Stimulated activated naive B cell treated with anti-CD40 and anti-IgM and Interleukin-4, amounts not matched to agents 10 μg/mL and 1 μg/mL and 100 μg/mL, for 72 hours (primary cell): Measurements from ENCODE around the gene NECTIN2.
A peak's percentile ranks its signal among the peaks of the same experiment; 100 is the strongest.

Source experiments
- ATAC-seq, 2 donors: fragments of 150-1000 bp; cut with Tn5 transposase; replicated peaks; 2 replicates each; pipeline ENCODE4 v1.10.0; 2021; ENCODE audit warnings: moderate library complexity in 1 of 2
- DNase-seq: peaks from one replicate; pipeline ENCODE4 v3.0.0; 2021
- H3K27ac Mint-ChIP-seq: one replicate; pipeline ENCODE4 v1.8.0; 2022; ENCODE audit warnings: mild to moderate bottlenecking, mixed read lengths
- H3K27me3 Mint-ChIP-seq, 2 donors: one replicate each; pipeline ENCODE4 v1.8.0; 2022; ENCODE audit warnings: mixed read lengths in 2 of 2
- H3K36me3 Mint-ChIP-seq, 2 donors: one replicate each; pipeline ENCODE4 v1.8.0; 2022; ENCODE audit warnings: mixed read lengths in 2 of 2, mild to moderate bottlenecking in 1 of 2
- H3K4me1 Mint-ChIP-seq, 2 donors: one replicate each; pipeline ENCODE4 v1.8.0; 2022; ENCODE audit warnings: mixed read lengths in 2 of 2, mild to moderate bottlenecking in 1 of 2
- H3K4me3 Mint-ChIP-seq, 2 donors: one replicate each; pipeline ENCODE4 v1.8.0; 2022; ENCODE audit warnings: mild to moderate bottlenecking in 2 of 2, mixed read lengths in 2 of 2, moderate library complexity in 1 of 2
- H3K9me3 Mint-ChIP-seq, 2 donors: one replicate each; pipeline ENCODE4 v1.8.0; 2022; ENCODE audit warnings: mixed read lengths in 2 of 2, mild to moderate bottlenecking in 1 of 2

The NECTIN2 gene

DNA sequence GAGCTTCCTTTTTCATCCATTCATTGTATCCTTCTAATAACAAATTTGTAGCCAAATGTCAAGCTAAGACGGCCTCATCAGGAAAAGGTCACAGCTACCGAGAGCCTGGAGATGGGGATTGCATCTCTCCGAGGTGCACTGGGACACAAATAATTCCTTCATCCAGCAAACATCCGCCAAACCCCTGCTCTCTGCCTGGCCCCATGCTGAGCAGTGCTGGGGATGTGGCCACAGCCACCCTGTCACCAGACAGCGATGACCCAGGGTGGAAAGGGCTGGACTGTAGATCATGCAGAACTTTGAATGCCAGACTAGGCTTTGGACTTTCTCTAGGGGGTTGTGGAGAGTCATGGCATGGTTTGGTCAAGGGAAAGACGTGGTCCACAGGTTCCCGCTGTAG lies 46.8 kb downstream of the NECTIN2 start:
- peaks cover 32 to 48% of the 10 kb centered on the region in 2 donors for H3K4me1 Mint-ChIP-seq
- no peak for DNase-seq
- H3K9me3 Mint-ChIP-seq: peaks cover 2 to 4% of the 10 kb centered on the region in 2 donors
- no peak for ATAC-seq
- H3K27ac Mint-ChIP-seq: peak overlapping the region; percentile 80
- H3K27me3 Mint-ChIP-seq: no peaks in the 10 kb centered on the region
- peak overlapping the region; percentile 82 to 94 for H3K4me3 Mint-ChIP-seq
- peaks cover 49 to 61% of the 10 kb centered on the region in 2 donors for H3K36me3 Mint-ChIP-seq

DNA sequence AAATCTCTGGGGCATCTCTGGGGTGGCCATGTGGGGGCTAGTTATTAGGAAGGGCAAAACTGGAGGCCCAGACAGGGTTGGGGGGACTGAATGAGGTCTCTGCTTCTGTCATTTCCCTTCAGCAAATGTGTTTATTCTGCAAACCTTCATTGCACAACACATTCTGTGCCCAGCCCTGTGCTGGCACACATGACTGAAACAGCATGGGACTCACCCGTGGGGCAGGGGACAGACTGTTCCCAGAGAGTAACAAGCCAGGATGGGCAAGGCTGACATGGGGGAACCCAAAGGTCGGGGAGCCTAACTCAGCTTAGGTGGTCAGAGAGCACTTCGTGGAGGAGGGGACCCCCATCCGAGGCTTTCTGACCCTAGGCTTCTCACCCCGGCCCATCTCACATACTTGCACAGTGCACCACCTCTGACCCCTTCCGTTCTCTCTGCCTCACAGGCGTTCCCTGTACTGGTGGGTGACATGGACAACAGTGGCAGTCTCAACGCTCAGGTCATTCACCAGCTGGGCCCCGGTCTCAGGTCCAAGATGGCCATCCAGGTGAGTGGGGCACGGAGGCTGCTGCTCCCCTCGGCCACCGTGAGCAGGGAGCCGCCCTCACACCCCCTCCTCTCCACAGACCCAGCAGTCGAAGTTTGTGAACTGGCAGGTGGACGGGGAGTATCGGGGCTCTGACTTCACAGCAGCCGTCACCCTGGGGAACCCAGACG lies 47.4 kb downstream of the NECTIN2 start:
- ATAC-seq (no peak), DNase-seq (no peak)
- Mint-ChIP-seq H3K27me3 (no peaks in the 10 kb centered on the region), H3K4me1 (peaks cover 32 to 48% of the 10 kb centered on the region in 2 donors), H3K9me3 (peaks cover 2 to 4% of the 10 kb centered on the region in 2 donors), H3K4me3 (peak overlapping the region; percentile 82 to 94), H3K27ac (peak overlapping the region; percentile 47), H3K36me3 (peaks cover 53 to 65% of the 10 kb centered on the region in 2 donors)

DNA sequence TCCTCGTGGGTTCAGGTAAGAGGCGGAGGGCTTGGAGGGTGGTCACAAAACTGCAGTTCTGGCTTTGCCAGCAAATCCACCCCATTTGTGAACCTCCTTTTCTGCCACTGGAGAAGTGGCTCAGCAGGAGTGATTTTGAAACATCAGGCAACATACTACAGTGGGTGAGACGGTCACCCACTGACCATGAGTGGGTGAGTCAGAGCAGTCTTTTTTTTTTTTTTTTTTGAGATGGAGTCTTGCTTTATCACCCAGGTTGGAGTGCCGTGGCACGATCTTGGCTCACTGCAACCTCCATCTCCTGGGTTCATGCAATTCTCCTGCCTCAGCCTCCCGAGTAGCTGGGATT lies 47.9 kb downstream of the NECTIN2 start:
- Mint-ChIP-seq H3K36me3 (peaks cover 52 to 64% of the 10 kb centered on the region in 2 donors), H3K9me3 (peaks cover 2 to 3% of the 10 kb centered on the region in 2 donors), H3K27me3 (no peaks in the 10 kb centered on the region), H3K27ac (no peak overlapping the region), H3K4me1 (peaks cover 32 to 46% of the 10 kb centered on the region in 2 donors), H3K4me3 (no peak overlapping the region)
- no peak for ATAC-seq
- DNase-seq: no peak

DNA sequence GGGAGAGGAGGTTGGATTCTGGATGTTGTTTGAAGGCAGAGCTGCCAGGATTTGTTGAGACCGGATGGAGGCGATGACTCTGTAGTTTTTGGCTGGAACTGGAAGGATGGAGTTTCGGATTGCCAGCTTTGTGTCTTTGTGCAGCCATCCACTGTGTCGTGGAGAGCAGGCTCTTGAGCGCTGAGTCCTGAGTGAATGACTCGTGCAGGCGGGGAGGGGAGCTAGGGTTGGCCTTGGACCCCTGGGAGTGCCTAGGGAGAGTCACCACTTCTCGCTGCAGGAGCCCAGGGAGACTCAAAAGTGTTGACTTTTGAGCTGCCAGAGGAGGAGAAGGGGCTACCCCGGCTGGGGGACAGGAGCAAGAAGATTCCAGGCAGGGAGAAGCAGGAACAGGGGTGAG lies 48.8 kb downstream of the NECTIN2 start:
- Mint-ChIP-seq H3K4me1 (peaks cover 31 to 42% of the 10 kb centered on the region in 2 donors), H3K4me3 (no peak overlapping the region), H3K36me3 (peaks cover 53 to 64% of the 10 kb centered on the region in 2 donors), H3K9me3 (no peaks in the 10 kb centered on the region), H3K27ac (no peak overlapping the region), H3K27me3 (no peaks in the 10 kb centered on the region)
- DNase-seq (no peak), ATAC-seq (no peak)

DNA sequence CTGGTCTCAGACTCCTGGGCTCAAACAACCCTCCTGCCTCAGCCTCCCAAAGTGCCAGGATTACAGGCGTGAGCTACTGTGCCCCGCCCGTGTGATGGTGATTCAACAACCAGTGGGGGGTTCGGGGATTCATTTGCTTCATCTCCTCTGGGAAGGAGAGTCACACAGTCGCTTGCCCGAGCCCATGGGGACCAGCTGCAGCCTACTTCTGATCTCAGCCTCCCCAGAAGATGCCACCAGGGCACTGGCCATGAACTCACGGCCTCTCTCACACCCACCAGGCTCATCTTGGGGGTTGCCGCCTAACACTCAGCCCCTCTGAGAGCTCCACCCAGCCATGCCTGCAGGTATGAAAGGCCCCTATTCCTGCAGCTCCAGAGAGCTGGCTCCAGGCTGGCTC lies 51.7 kb downstream of the NECTIN2 start:
- Mint-ChIP-seq H3K36me3 (peaks cover 59 to 73% of the 10 kb centered on the region in 2 donors), H3K4me1 (peaks cover 18 to 29% of the 10 kb centered on the region in 2 donors), H3K4me3 (no peak overlapping the region)

DNA sequence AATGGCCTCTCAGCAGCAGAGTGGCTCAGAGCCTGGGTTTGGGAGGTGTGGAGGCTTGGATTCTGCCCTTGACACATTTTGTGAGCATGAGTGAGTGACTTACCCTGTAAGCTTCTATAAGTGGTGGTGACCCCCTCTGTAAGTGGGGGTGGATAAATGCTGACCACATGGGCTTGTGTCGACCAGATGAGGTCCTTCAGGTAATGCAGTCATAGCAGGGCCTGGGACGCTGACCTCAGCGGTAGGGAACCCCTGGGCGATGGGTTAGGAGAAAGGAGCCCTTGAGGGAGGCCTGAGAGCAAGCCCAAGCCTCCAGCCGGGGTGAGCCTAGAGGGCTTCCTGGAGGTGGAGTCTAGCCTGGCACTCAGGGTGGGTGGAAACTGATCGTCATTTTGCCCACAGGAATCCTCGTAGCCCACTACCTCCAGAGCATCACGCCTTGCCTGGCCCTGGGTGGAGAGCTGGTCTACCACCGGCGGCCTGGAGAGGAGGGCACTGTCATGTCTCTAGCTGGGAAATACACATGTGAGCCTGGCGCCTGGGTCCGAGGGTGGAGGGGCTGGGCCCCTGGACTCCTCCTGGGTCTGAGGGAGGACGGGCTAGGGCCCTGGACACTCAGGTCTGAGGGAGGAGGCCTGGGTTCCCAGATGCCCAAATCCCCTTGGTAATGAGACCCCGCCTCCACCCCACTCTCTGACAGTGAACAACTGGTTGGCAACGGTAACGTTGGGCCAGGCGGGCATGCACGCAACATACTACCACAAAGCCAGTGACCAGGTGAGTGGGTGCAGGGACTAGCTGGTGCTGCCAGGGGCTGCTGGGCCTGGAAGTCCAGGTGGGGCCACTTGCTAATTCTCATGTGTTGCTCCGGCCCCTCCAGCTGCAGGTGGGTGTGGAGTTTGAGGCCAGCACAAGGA lies 54.5 kb downstream of the NECTIN2 start:
- DNase-seq (no peak), ATAC-seq (no peak)
- Mint-ChIP-seq H3K9me3 (no peaks in the 10 kb centered on the region), H3K27me3 (peaks cover 6 to 7% of the 10 kb centered on the region in 2 donors), H3K27ac (peak overlapping the region; percentile 59), H3K36me3 (peaks cover 44 to 59% of the 10 kb centered on the region in 2 donors), H3K4me3 (no peak overlapping the region), H3K4me1 (peaks cover 13 to 34% of the 10 kb centered on the region in 2 donors)

More for the DNA sequence above, 51.7 kb downstream of the NECTIN2 start:
- H3K27me3 Mint-ChIP-seq: no peaks in the 10 kb centered on the region
- DNase-seq: no peak
- ATAC-seq: no peak
- no peak overlapping the region for H3K27ac Mint-ChIP-seq
- H3K9me3 Mint-ChIP-seq: no peaks in the 10 kb centered on the region

DNA sequence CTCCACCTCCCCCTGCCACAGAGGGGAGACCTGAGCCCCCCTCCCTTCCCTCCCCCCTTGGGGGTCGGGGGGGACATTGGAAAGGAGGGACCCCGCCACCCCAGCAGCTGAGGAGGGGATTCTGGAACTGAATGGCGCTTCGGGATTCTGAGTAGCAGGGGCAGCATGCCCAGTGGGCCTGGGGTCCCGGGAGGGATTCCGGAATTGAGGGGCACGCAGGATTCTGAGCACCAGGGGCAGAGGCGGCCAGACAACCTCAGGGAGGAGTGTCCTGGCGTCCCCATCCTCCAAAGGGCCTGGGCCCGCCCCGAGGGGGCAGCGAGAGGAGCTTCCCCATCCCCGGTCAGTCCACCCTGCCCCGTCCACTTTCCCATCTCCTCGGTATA lies 57.1 kb downstream of the NECTIN2 start:
- DNase-seq (no peak), ATAC-seq (peak; percentile 3 to 4)
- Mint-ChIP-seq H3K27me3 (peaks cover 28 to 31% of the 10 kb centered on the region in 2 donors), H3K4me1 (peaks cover 10 to 37% of the 10 kb centered on the region in 2 donors), H3K27ac (no peak overlapping the region), H3K36me3 (peaks cover 27 to 36% of the 10 kb centered on the region in 2 donors), H3K9me3 (no peaks in the 10 kb centered on the region), H3K4me3 (no peak overlapping the region)

DNA sequence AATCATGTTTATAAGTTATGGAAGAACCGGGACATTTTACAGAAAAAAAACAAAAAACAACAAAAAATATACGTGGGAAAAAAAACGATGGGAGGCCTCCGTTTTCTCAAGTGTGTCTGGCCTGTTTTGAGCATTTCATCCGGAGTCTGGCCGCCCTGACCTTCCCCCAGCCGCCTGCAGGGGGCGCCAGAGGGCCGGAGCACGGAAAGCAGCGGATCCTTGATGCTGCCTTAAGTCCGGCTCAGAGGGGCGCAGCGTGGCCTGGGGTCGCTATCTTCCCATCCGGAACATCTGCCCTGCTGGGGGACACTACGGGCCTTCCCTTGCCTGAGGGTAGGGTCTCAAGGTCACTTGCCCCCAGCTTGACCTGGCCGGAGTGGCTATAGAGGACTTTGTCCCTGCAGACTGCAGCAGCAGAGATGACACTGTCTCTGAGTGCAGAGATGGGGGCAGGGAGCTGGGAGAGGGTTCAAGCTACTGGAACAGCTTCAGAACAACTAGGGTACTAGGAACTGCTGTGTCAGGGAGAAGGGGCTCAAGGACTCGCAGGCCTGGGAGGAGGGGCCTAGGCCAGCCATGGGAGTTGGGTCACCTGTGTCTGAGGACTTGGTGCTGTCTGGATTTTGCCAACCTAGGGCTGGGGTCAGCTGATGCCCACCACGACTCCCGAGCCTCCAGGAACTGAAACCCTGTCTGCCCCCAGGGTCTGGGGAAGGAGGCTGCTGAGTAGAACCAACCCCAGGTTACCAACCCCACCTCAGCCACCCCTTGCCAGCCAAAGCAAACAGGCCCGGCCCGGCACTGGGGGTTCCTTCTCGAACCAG lies 57.7 kb downstream of the NECTIN2 start:
- Mint-ChIP-seq H3K27me3 (peaks cover 28 to 32% of the 10 kb centered on the region in 2 donors), H3K27ac (peak overlapping the region; percentile 37), H3K36me3 (peaks cover 27 to 35% of the 10 kb centered on the region in 2 donors), H3K9me3 (no peaks in the 10 kb centered on the region), H3K4me3 (no peak overlapping the region), H3K4me1 (peaks cover 10 to 37% of the 10 kb centered on the region in 2 donors)
- peak; percentile 69 to 78 for ATAC-seq
- peak; percentile 52 for DNase-seq

DNA sequence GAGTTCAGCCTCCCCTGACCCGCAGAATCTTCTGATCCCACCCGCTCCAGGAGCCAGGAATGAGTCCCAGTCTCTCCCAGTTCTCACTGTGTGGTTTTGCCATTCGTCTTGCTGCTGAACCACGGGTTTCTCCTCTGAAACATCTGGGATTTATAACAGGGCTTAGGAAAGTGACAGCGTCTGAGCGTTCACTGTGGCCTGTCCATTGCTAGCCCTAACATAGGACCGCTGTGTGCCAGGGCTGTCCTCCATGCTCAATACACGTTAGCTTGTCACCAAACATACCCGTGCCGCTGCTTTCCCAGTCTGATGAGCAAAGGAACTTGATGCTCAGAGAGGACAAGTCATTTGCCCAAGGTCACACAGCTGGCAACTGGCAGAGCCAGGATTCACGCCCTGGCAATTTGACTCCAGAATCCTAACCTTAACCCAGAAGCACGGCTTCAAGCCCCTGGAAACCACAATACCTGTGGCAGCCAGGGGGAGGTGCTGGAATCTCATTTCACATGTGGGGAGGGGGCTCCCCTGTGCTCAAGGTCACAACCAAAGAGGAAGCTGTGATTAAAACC lies 58.4 kb downstream of the NECTIN2 start:
- H3K9me3 Mint-ChIP-seq: no peaks in the 10 kb centered on the region
- H3K4me1 Mint-ChIP-seq: peaks cover 10 to 37% of the 10 kb centered on the region in 2 donors
- no peak for ATAC-seq
- peaks cover 29 to 35% of the 10 kb centered on the region in 2 donors for H3K36me3 Mint-ChIP-seq
- no peak overlapping the region for H3K27ac Mint-ChIP-seq
- DNase-seq: no peak
- H3K4me3 Mint-ChIP-seq: no peak overlapping the region
- peaks cover 32% of the 10 kb centered on the region in 2 donors for H3K27me3 Mint-ChIP-seq

DNA sequence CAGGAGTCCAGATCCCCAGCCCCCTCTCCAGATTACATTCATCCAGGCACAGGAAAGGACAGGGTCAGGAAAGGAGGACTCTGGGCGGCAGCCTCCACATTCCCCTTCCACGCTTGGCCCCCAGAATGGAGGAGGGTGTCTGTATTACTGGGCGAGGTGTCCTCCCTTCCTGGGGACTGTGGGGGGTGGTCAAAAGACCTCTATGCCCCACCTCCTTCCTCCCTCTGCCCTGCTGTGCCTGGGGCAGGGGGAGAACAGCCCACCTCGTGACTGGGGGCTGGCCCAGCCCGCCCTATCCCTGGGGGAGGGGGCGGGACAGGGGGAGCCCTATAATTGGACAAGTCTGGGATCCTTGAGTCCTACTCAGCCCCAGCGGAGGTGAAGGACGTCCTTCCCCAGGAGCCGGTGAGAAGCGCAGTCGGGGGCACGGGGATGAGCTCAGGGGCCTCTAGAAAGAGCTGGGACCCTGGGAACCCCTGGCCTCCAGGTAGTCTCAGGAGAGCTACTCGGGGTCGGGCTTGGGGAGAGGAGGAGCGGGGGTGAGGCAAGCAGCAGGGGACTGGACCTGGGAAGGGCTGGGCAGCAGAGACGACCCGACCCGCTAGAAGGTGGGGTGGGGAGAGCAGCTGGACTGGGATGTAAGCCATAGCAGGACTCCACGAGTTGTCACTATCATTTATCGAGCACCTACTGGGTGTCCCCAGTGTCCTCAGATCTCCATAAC lies 59.5 kb downstream of the NECTIN2 start, which contains the start of gene APOE:
APOE (plus strand) TSS at position 360 of the 724 bp plus-strand sequence. CDS start 829 bp downstream, outside the sequence.
- Mint-ChIP-seq H3K9me3 (no peaks in the 10 kb centered on the region), H3K27ac (peak within 1 kb of the TSS; percentile 31), H3K4me3 (no peak within 1 kb of the TSS), H3K36me3 (peaks cover 20 to 25% of the 10 kb centered on the region in 2 donors), H3K4me1 (peaks cover 10 to 37% of the 10 kb centered on the region in 2 donors), H3K27me3 (peaks cover 33 to 37% of the 10 kb centered on the region in 2 donors)
- DNase-seq (no peak), ATAC-seq (peak in 1 of 2 donors; percentile 13)

DNA sequence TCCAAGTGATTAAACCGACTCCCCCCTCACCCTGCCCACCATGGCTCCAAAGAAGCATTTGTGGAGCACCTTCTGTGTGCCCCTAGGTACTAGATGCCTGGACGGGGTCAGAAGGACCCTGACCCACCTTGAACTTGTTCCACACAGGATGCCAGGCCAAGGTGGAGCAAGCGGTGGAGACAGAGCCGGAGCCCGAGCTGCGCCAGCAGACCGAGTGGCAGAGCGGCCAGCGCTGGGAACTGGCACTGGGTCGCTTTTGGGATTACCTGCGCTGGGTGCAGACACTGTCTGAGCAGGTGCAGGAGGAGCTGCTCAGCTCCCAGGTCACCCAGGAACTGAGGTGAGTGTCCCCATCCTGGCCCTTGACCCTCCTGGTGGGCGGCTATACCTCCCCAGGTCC lies 61.5 kb downstream of the NECTIN2 start:
- Mint-ChIP-seq H3K9me3 (no peaks in the 10 kb centered on the region), H3K4me1 (peaks cover 11 to 40% of the 10 kb centered on the region in 2 donors), H3K4me3 (no peak overlapping the region), H3K36me3 (peaks cover 9 to 11% of the 10 kb centered on the region in 2 donors), H3K27ac (no peak overlapping the region), H3K27me3 (peaks cover 46 to 56% of the 10 kb centered on the region in 2 donors)
- DNase-seq (no peak), ATAC-seq (no peak)

DNA sequence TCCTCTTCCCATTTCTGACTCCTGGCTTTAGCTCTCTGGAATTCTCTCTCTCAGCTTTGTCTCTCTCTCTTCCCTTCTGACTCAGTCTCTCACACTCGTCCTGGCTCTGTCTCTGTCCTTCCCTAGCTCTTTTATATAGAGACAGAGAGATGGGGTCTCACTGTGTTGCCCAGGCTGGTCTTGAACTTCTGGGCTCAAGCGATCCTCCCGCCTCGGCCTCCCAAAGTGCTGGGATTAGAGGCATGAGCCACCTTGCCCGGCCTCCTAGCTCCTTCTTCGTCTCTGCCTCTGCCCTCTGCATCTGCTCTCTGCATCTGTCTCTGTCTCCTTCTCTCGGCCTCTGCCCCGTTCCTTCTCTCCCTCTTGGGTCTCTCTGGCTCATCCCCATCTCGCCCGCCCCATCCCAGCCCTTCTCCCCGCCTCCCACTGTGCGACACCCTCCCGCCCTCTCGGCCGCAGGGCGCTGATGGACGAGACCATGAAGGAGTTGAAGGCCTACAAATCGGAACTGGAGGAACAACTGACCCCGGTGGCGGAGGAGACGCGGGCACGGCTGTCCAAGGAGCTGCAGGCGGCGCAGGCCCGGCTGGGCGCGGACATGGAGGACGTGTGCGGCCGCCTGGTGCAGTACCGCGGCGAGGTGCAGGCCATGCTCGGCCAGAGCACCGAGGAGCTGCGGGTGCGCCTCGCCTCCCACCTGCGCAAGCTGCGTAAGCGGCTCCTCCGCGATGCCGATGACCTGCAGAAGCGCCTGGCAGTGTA lies 62.2 kb downstream of the NECTIN2 start:
- no peak for ATAC-seq
- Mint-ChIP-seq H3K9me3 (no peaks in the 10 kb centered on the region), H3K27me3 (peaks cover 51 to 62% of the 10 kb centered on the region in 2 donors), H3K36me3 (peaks cover 8 to 9% of the 10 kb centered on the region in 2 donors), H3K27ac (no peak overlapping the region), H3K4me1 (peaks cover 11 to 38% of the 10 kb centered on the region in 2 donors), H3K4me3 (no peak overlapping the region)
- DNase-seq: no peak
